ENCODE data around the gene KRTAP10-10.

- TF ChIP-seq CTCF (IDR thresholded peaks at IDR 0.05; ENCODE audit: borderline replicate concordance, extremely low read depth, low read length, poor library complexity, severe bottlenecking) (no peak), EZH2 (IDR thresholded peaks at IDR 0.05; ENCODE audit: borderline replicate concordance, low read depth, low read length, severe bottlenecking) (no peak)
Observed at GRCh38 chr21:44637018-44637850, at the start of gene KRTAP10-10.

Measured in DND-41 (cell line).